HepG2 (cell line): ENCODE measurements around the gene OR7A10. TPM values are rescaled to one million over a fixed set of nuclear protein-coding genes. Genes with fewer than 3 reads are reported as not detected.
A peak's percentile ranks its signal among the peaks of the same experiment; 100 is the strongest.

Experiments used
- ATAC-seq: fragments of 200-7000 bp; cut with Tn5 transposase; 3 replicates; pipeline ENCODE4 v1.9.1; 2020; ENCODE audit warnings: mild to moderate bottlenecking, moderate library complexity
- BruUV-seq: library from RNA; stranded (reverse); fragments of 400-500 nt; replicated peaks from 2 replicates; lab custom pipeline; 2021; lab: Mats Ljungman, UMichigan
- CTCF ChIA-PET: fragments of 300-600 bp; formaldehyde crosslinking; extraction: SDS; loops from one replicate; lab custom pipeline; 2021; ENCODE audit warnings: low total read pairs, inconsistent platforms, low intra/inter-chr PET ratio; lab: Yijun Ruan, JAX
- POLR2A ChIA-PET: fragments of 350-600 bp; sonication (Branson Sonifier 250); formaldehyde crosslinking; loops from one replicate; lab custom pipeline; 2020; ENCODE audit warnings: antibody characterized with exemption, inconsistent platforms; lab: Yijun Ruan, JAX
- DNase-seq: peaks from one replicate; pipeline ENCODE4 v3.0.0-alpha.2; 2015; ENCODE audit warnings: low spot score
- FAIRE-seq: peaks from 3 replicates; lab custom pipeline; 2011; peaks lifted over from hg19 to GRCh38; lab: Jason Lieb, UNC
- H2AFZ ChIP-seq: one replicate; pipeline ENCODE4 v1.6.1; 2011; ENCODE audit warnings: low read length, inconsistent platforms
- H3K27ac ChIP-seq: fragments of 300-600 bp; 3 replicates; pipeline ENCODE4 v1.8.0; 2011; ENCODE audit warnings: mixed run types, mild to moderate bottlenecking, mixed read lengths, low read length, inconsistent platforms; ENCODE audit not compliant: insufficient read depth; ENCODE audit errors: extremely low read length
- H3K27me3 ChIP-seq, 2 experiments: fragments of 200-600 bp in 1 of 2; 2 replicates in 1 of 2; 3 replicates in 1 of 2; pipeline versions ENCODE4 v1.6.0 to v1.8.0; 2011; ENCODE audit warnings: low read length in 2 of 2, mild to moderate bottlenecking in 2 of 2, moderate library complexity in 2 of 2, inconsistent platforms in 1 of 2; ENCODE audit not compliant: insufficient read depth in 2 of 2, control insufficient read depth in 1 of 2
- H3K36me3 ChIP-seq, 2 experiments: fragments of 200-600 bp in 1 of 2; replicated peaks in 1 of 2; 2 replicates in 1 of 2; 3 replicates in 1 of 2; pipeline versions ENCODE4 v1.5.1 to v1.8.0; 2011; ENCODE audit warnings: low read length in 2 of 2, inconsistent platforms in 1 of 2; ENCODE audit not compliant: insufficient read depth in 2 of 2, control insufficient read depth in 1 of 2
- H3K4me1 ChIP-seq: 2 replicates; pipeline ENCODE4 v1.5.1; 2012; ENCODE audit warnings: low read length, inconsistent platforms; ENCODE audit not compliant: insufficient read depth
- H3K4me2 ChIP-seq: 2 replicates; pipeline ENCODE4 v1.6.0; 2011; ENCODE audit warnings: low read depth, low read length, inconsistent platforms
- H3K4me3 ChIP-seq, 3 experiments: fragments of 200-600 bp in 1 of 3; sonication (generic), shearing (Covaris generic) in 1 of 3; replicated peaks in 1 of 3; 2 replicates each; pipeline ENCODE4 v1.5.1; 2011 to 2016; ENCODE audit warnings: low read length in 3 of 3, inconsistent platforms in 2 of 3, low read depth in 2 of 3, mild to moderate bottlenecking in 2 of 3, control low read depth in 1 of 3, mixed read lengths in 1 of 3; ENCODE audit not compliant: insufficient read depth in 1 of 3
- H3K79me2 ChIP-seq: one replicate; pipeline ENCODE4 v1.6.1; 2011; ENCODE audit warnings: low read length, inconsistent platforms; ENCODE audit not compliant: insufficient read depth
- H3K9ac ChIP-seq: 2 replicates; pipeline ENCODE4 v1.6.0; 2011; ENCODE audit warnings: mild to moderate bottlenecking, low read depth, low read length, inconsistent platforms; ENCODE audit not compliant: insufficient read depth
- H3K9me3 ChIP-seq: 2 replicates; pipeline ENCODE4 v1.5.1; 2012; ENCODE audit warnings: mild to moderate bottlenecking, low read length
- H4K20me1 ChIP-seq: 2 replicates; pipeline ENCODE4 v1.6.0; 2011; ENCODE audit warnings: inconsistent platforms, mild to moderate bottlenecking, low read length, moderate library complexity; ENCODE audit not compliant: insufficient read depth
- ATRX ChIP-seq: sonication (generic); formaldehyde crosslinking; IDR thresholded peaks from 2 replicates; pipeline ENCODE4 v1.4.0; 2020; ENCODE audit warnings: missing genetic modification reagents, borderline replicate concordance
- CREB1 ChIP-seq, 2 experiments: fragments of 450-650 bp in 1 of 2; IDR thresholded peaks; 2 replicates each; pipeline ENCODE4 v1.6.1; 2016 to 2017; ENCODE audit warnings: control low read depth in 1 of 2, mild to moderate bottlenecking in 1 of 2, missing compliant biosample characterization in 1 of 2, missing genetic modification characterization in 1 of 2
- FOSL2 ChIP-seq: sonication (generic); formaldehyde crosslinking; IDR thresholded peaks from 2 replicates; pipeline ENCODE4 v1.4.0; 2020; ENCODE audit warnings: missing genetic modification reagents
- NR2F2 ChIP-seq: IDR thresholded peaks from 2 replicates; pipeline ENCODE4 v1.6.1; 2012; ENCODE audit warnings: low read depth, inconsistent platforms, borderline replicate concordance
- ZNF749 ChIP-seq: sonication (generic); formaldehyde crosslinking; IDR thresholded peaks from 2 replicates; pipeline ENCODE4 v1.8.0; 2022; ENCODE audit warnings: mild to moderate bottlenecking, missing genetic modification reagents, moderate library complexity, borderline replicate concordance
- WGBS: methylation state at CpG from one replicate; pipeline ENCODE4 v1.1.6; 2017; ENCODE audit warnings: low lambda C conversion rate; 5-methylcytosine and 5-hydroxymethylcytosine counted together
- in situ Hi-C: cut with HindIII; loops from 2 replicates; pipeline ENCODE4 v1.10.0; 2017; ENCODE audit warnings: low pct_unique_long_range_greater_than_20kb; ENCODE audit not compliant: extremely low pct_ligation_motif_present
- intact Hi-C: fragments of 100-400 bp; cut with micrococcal nuclease; formaldehyde crosslinking; loops from one replicate; pipeline ENCODE4 v1.10.0; 2022; ENCODE audit not compliant: unreplicated experiment
- polyA plus RNA-seq, 8 experiments: library from polyadenylated mRNA; depleted of rRNA in 3 of 8; stranded (reverse) in 7 of 8; unstranded in 1 of 8; fragments of >200 nt; fragmentation: Illumina TruSeq in 4 of 8; extraction: Trizol in 4 of 8; gene quantifications; 2 replicates each; pipeline versions ENCODE4 v1.2.1 to v1.2.3, GENCODE V29; 2011 to 2016; ENCODE audit warnings: low read depth in 4 of 8, missing spikeins in 1 of 8, mixed read lengths in 1 of 8; ENCODE audit not compliant: insufficient read depth in 1 of 8
- total RNA-seq, 5 experiments: library from RNA; depleted of rRNA; stranded (reverse); fragments of >200 nt; fragmentation: Illumina TruSeq; extraction: Trizol; gene quantifications; 2 replicates each; pipeline ENCODE4 v1.2.3, GENCODE V29; 2016; ENCODE audit warnings: low read depth in 1 of 5
- TF ChIP-seq, protein P1 (sequence below): IDR thresholded peaks from 2 replicates; pipeline ENCODE4 v1.6.1; 2016; ENCODE audit warnings: missing genetic modification reagents, missing compliant biosample characterization
- TF ChIP-seq, protein P2 (sequence below): sonication (generic); formaldehyde crosslinking; IDR thresholded peaks from 2 replicates; pipeline ENCODE4 v1.5.0; 2020; ENCODE audit warnings: mild to moderate bottlenecking, missing genetic modification reagents

Gene OR7A10
- total and polyA plus RNA-seq, 2 of the 13 experiments (the other 11 are each of a cell fraction or from before 2014, with no cell fraction given), result not detected

DNA sequence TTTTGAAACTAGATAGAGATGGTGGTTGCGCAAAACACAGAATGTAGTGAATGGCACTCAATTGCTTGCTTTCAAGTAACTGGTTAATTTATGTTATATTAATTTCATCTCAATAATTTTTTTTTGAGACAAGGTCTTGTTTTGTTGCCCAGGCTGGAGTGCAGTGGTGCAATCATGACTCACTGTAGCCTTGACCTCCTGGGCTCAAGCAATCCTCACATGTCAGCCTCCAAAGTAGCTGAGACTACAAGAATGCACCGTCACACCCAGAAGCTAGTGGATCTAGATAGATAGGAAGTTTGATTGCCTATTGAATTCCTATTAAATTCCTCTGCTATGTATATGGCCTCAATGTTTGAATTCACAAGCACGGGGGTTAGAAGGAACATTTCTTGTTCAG, 44.0 kb downstream of the OR7A10 start:
- 61% methylated on average over 3 of the region's 3 CpGs for WGBS
- no peak for ATAC-seq
- Histone ChIP-seq H3K36me3 (no peaks in the 10 kb centered on the region), H4K20me1 (no peaks in the 10 kb centered on the region), H3K9me3 (no peaks in the 10 kb centered on the region), H3K27me3 (no peaks in the 10 kb centered on the region; a peak in 1 of 5 replicates), H3K27ac (no peak overlapping the region), H3K9ac (no peak overlapping the region), H3K4me2 (no peak overlapping the region), H3K4me3 (no peak overlapping the region), H3K4me1 (peaks cover 10% of the 10 kb centered on the region), H3K79me2 (no peaks in the 10 kb centered on the region), H2AFZ (no peak overlapping the region)
- ChIA-PET CTCF (no interaction called here), POLR2A (no interaction called here)
- no TSS peak for BruUV-seq
- TF ChIP-seq, protein P1, sequence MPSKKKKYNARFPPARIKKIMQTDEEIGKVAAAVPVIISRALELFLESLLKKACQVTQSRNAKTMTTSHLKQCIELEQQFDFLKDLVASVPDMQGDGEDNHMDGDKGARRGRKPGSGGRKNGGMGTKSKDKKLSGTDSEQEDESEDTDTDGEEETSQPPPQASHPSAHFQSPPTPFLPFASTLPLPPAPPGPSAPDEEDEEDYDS (CRISPR knock-in tag), result no peak
- TF ChIP-seq, protein P2, sequence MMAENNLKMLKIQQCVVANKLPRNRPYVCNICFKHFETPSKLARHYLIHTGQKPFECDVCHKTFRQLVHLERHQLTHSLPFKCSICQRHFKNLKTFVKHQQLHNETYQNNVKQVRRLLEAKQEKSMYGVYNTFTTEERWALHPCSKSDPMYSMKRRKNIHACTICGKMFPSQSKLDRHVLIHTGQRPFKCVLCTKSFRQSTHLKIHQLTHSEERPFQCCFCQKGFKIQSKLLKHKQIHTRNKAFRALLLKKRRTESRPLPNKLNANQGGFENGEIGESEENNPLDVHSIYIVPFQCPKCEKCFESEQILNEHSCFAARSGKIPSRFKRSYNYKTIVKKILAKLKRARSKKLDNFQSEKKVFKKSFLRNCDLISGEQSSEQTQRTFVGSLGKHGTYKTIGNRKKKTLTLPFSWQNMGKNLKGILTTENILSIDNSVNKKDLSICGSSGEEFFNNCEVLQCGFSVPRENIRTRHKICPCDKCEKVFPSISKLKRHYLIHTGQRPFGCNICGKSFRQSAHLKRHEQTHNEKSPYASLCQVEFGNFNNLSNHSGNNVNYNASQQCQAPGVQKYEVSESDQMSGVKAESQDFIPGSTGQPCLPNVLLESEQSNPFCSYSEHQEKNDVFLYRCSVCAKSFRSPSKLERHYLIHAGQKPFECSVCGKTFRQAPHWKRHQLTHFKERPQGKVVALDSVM (CRISPR knock-in tag), result peak; percentile 20; the same call in 1 of the 2 replicates
- TF ChIP-seq FOSL2, result peak; percentile 72
- no peak for FAIRE-seq
- in situ Hi-C loops, result no loop called here
- intact Hi-C loops, result no loop called here
- DNase-seq, result no peak

DNA sequence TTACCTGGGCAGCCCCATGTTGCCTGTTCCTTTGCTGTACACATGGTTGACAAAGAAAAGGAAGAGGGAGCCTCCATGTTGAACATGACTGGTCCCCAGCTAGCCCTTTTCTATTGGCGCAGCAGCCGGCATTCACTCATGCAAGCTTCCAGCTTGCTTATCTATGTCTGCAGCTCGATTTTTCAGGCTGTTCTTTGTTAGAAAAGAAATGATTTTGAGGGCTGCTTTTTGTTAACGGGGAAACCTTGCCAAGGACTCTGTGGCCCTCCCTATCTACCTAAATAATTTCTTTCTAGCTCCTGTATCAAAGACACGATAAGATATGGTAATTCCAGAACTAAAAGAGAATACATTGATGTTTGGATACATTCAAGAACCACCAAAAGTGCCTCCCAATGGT, 50.0 kb downstream of the OR7A10 start:
- 29% methylated on average over 5 of the region's 5 CpGs for WGBS
- Histone ChIP-seq H3K4me2 (no peak overlapping the region), H3K36me3 (no peaks in the 10 kb centered on the region), H2AFZ (no peak overlapping the region), H3K79me2 (no peaks in the 10 kb centered on the region), H3K4me3 (no peak overlapping the region), H3K27ac (no peak overlapping the region)
- TF ChIP-seq ATRX (no peak), ZNF749 (CRISPR knock-in tag) (no peak), CREB1 (IDR thresholded peaks at IDR 0.05) (no peak), CREB1 (CRISPR knock-in tag; IDR thresholded peaks at IDR 0.05) (no peak), NR2F2 (no peak)
- TF ChIP-seq, all 625 proteins: peak for 0
- Histone ChIP-seq H3K9me3 (no peaks in the 10 kb centered on the region), H4K20me1 (no peaks in the 10 kb centered on the region), H3K4me1 (no peaks in the 10 kb centered on the region), H3K27me3 (no peaks in the 10 kb centered on the region), H3K9ac (no peak overlapping the region)
- intact Hi-C loops, result no loop called here
- no peak for ATAC-seq
- BruUV-seq, result no TSS peak
- in situ Hi-C loops, result no loop called here
- POLR2A ChIA-PET, result no interaction called here
- no peak for DNase-seq
- CTCF ChIA-PET, result no interaction called here
- FAIRE-seq, result no peak
